Calu3 (cell line): ENCODE measurements around the gene RANBP3L. TPM values are rescaled to one million over a fixed set of nuclear protein-coding genes. Genes with fewer than 3 reads are reported as not detected.
"Not testable (repeated sequence)": the region's sequence is repeated elsewhere in the genome, so short reads cannot be mapped to it uniquely, and the experiment has no call there.

Experiments
- Bru-seq: library from RNA; stranded (reverse); fragments of 400-500 nt; gene quantifications from one replicate; lab custom pipeline; 2021; lab: Mats Ljungman, UMichigan
- BruChase-seq, 2 experiments: library from RNA; stranded (reverse); fragments of 400-500 nt; gene quantifications; one replicate each; lab custom pipeline; 2021; lab: Mats Ljungman, UMichigan
- BruUV-seq: library from RNA; stranded (reverse); fragments of 400-500 nt; replicated peaks from 2 replicates; lab custom pipeline; 2021; lab: Mats Ljungman, UMichigan
- CTCF ChIA-PET: fragments of 300-600 bp; sonication (Branson Sonifier 250); formaldehyde crosslinking; loops from one replicate; lab custom pipeline; 2022; ENCODE audit warnings: antibody characterized with exemption; lab: Charles Lee
- DNase-seq: peaks from one replicate; pipeline ENCODE4 v3.0.0; 2022
- H3K27ac Mint-ChIP-seq: one replicate; pipeline ENCODE4 v1.8.0; 2022; ENCODE audit warnings: mixed read lengths; ENCODE audit not compliant: unreplicated experiment
- H3K27me3 Mint-ChIP-seq: one replicate; pipeline ENCODE4 v1.8.0; 2022; ENCODE audit warnings: mixed read lengths; ENCODE audit not compliant: unreplicated experiment
- H3K36me3 Mint-ChIP-seq: one replicate; pipeline ENCODE4 v1.8.0; 2022; ENCODE audit warnings: mild to moderate bottlenecking, moderate library complexity, mixed read lengths; ENCODE audit not compliant: insufficient read depth, unreplicated experiment
- H3K4me1 Mint-ChIP-seq: one replicate; pipeline ENCODE4 v1.8.0; 2022; ENCODE audit warnings: mild to moderate bottlenecking, low read depth, mixed read lengths; ENCODE audit not compliant: unreplicated experiment
- H3K4me3 Mint-ChIP-seq: one replicate; pipeline ENCODE4 v1.8.0; 2022; ENCODE audit warnings: mild to moderate bottlenecking, low read depth, moderate library complexity, mixed read lengths; ENCODE audit not compliant: unreplicated experiment
- H3K9me3 Mint-ChIP-seq: one replicate; pipeline ENCODE4 v1.8.0; 2022; ENCODE audit warnings: low read depth, mixed read lengths; ENCODE audit not compliant: unreplicated experiment
- CTCF ChIP-seq: fragments of 200-600 bp; IDR thresholded peaks from one replicate; pipeline ENCODE4 v1.8.0; 2022; ENCODE audit warnings: antibody characterized with exemption; ENCODE audit not compliant: unreplicated experiment
- intact Hi-C: fragments of 100-400 bp; cut with micrococcal nuclease; formaldehyde crosslinking; loops from one replicate; pipeline ENCODE4 v1.10.0; 2022; ENCODE audit not compliant: unreplicated experiment
- long read RNA-seq: library from polyadenylated mRNA; stranded (forward); transcript quantifications from one replicate; pipeline ENCODE4 v2.0.0, GENCODE V29; 2022
- total RNA-seq: library from RNA; stranded (reverse); gene quantifications from 2 replicates; pipeline ENCODE4 v1.2.3, GENCODE V29; 2022

RANBP3L gene
- total RNA-seq (not detected in 2 replicates), Bru-seq, nascent RNA (percentile 2 among the genes with signal in this experiment), BruChase-seq, experiment 1, labeled RNA remaining after a 6-hour chase (percentile 2 among the genes with signal in this experiment), BruChase-seq, experiment 2, labeled RNA remaining after a 2-hour chase (not detected)
- long read RNA-seq: 0 reads

DNA sequence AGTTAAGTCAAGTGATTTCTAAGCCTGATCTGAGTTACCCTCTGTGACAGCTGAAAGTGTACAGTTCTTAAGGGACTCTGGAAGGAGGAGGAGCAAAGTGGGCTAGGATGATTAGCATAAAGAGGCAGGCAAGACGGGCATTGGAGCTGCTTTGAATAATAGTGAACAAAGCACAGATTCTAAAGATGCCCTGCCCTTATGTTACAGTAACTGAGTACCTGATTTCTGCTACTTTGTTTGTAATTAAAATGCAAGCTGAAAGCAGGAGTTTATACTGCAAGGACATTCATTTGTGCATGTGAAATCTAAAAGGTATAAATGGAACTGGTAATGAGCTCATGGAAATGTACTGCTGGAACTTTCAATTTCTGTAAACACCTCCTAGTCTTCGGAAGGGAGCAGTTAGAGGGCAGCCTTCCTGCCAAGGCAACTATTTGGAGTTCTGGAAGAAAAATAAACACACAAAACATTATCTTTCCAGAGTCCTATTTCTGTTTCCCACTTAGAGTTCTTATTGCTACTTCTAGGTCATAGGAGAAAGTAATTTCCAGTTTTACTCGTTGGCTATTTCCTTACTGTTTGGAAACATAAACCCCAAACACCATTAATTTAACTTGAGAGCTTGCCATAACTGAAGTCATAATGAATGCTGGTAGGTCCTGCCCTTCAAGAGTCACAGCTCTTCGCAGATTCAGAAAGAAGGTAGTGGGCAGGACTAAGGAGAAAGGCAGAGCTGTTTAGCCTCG lies at the start of gene RANBP3L:
Gene RANBP3L, minus strand, starts transcription at position 45 of the 746 bp plus-strand sequence. CDS start 486 bp downstream, outside the sequence.
- Mint-ChIP-seq H3K4me1 (peaks cover 6% of the 10 kb centered on the region), H3K4me3 (no peak within 1 kb of the TSS), H3K27ac (no peak within 1 kb of the TSS), H3K36me3 (no peaks in the 10 kb centered on the region), H3K27me3 (no peaks in the 10 kb centered on the region), H3K9me3 (no peaks in the 10 kb centered on the region)
- no peak for TF ChIP-seq CTCF
- intact Hi-C loops: no loop called here
- DNase-seq: no peak
- no TSS peak for BruUV-seq
- CTCF ChIA-PET: interaction anchor here (0.7 to 0.9 kb wide), 3 partner anchors 36 to 134 kb away, joined by 3 read pairs; partner anchors contain the start of gene NADK2

GRCh38 chr5:36346896-36347690 lies 45.4 kb upstream of the RANBP3L start:
- no peak overlapping the region for H3K4me3 Mint-ChIP-seq
- intact Hi-C loops: no loop called here
- no peaks in the 10 kb centered on the region for H3K4me1 Mint-ChIP-seq
- no TSS peak for BruUV-seq
- CTCF ChIA-PET: no interaction called here
- H3K27ac Mint-ChIP-seq: no peak overlapping the region
- H3K36me3 Mint-ChIP-seq: no peaks in the 10 kb centered on the region
- no peaks in the 10 kb centered on the region for H3K9me3 Mint-ChIP-seq
- no peak for TF ChIP-seq CTCF
- no peak for DNase-seq
- H3K27me3 Mint-ChIP-seq: peaks cover 9% of the 10 kb centered on the region

GRCh38 chr5:36344899-36345298 lies 43.2 kb upstream of the RANBP3L start:
- H3K36me3 Mint-ChIP-seq: no peaks in the 10 kb centered on the region
- no TSS peak for BruUV-seq
- TF ChIP-seq CTCF: no peak
- no peaks in the 10 kb centered on the region for H3K4me1 Mint-ChIP-seq
- peaks cover 14% of the 10 kb centered on the region for H3K27me3 Mint-ChIP-seq
- no peak overlapping the region for H3K4me3 Mint-ChIP-seq
- no peak overlapping the region for H3K27ac Mint-ChIP-seq
- no peaks in the 10 kb centered on the region for H3K9me3 Mint-ChIP-seq
- intact Hi-C loops: no loop called here
- no peak for DNase-seq
- CTCF ChIA-PET: no interaction called here

- BruUV-seq, CTCF ChIA-PET, intact Hi-C loops, H3K4me1 Mint-ChIP-seq, H3K36me3 Mint-ChIP-seq, H3K9me3 Mint-ChIP-seq, DNase-seq, H3K4me3 Mint-ChIP-seq, H3K27ac Mint-ChIP-seq: not testable (repeated sequence)
- H3K27me3 Mint-ChIP-seq: peaks cover 21% of the 10 kb centered on the region
These were observed 40.0 kb upstream of the RANBP3L start for GRCh38 chr5:36341720-36342119.
